ENCODE results near the gene SLC26A4. TPM values are rescaled to one million over a fixed set of nuclear protein-coding genes. Genes with fewer than 3 reads are reported as not detected.
A peak's percentile ranks its signal among the peaks of the same experiment; 100 is the strongest.
"Not testable (repeated sequence)": the region's sequence is repeated elsewhere in the genome, so short reads cannot be mapped to it uniquely, and the experiment has no call there.

The SLC26A4 gene
- total and polyA plus RNA-seq, 4 donors, result 0.77 to 1.3 (median 0.92) TPM

- no peak for DNase-seq (ENCODE audit: low read depth in 4 of 6, low spot score in 6 of 6)
- Histone ChIP-seq H3K4me3 (ENCODE audit: low read depth, low read length) (no peak overlapping the region), H3K36me3 (ENCODE audit: control insufficient read depth, insufficient read depth, low read length) (no peaks in the 10 kb centered on the region), H3K27me3 (ENCODE audit: control insufficient read depth, insufficient read depth, low read length) (no peaks in the 10 kb centered on the region), H3K27ac (ENCODE audit: low read depth, low read length) (no peak overlapping the region), H3K9me3 (ENCODE audit: control insufficient read depth, insufficient read depth, low read length) (no peaks in the 10 kb centered on the region), H3K4me1 (ENCODE audit: control insufficient read depth, insufficient read depth, low read length) (no peaks in the 10 kb centered on the region)
- 84% methylated on average over 5 of the region's 8 CpGs for WGBS (ENCODE audit: insufficient coverage)
Measured at GRCh38 chr7:107630342-107630741, 30.3 kb upstream of the SLC26A4 start.

GRCh38 chr7:107631588-107632491 is 28.8 kb upstream of the SLC26A4 start:
- Histone ChIP-seq H3K27ac (ENCODE audit: low read depth, low read length) (no peak overlapping the region), H3K27me3 (ENCODE audit: control insufficient read depth, insufficient read depth, low read length) (no peaks in the 10 kb centered on the region), H3K36me3 (ENCODE audit: control insufficient read depth, insufficient read depth, low read length) (no peaks in the 10 kb centered on the region), H3K4me3 (ENCODE audit: low read depth, low read length) (no peak overlapping the region), H3K9me3 (ENCODE audit: control insufficient read depth, insufficient read depth, low read length) (no peaks in the 10 kb centered on the region), H3K4me1 (ENCODE audit: control insufficient read depth, insufficient read depth, low read length) (no peaks in the 10 kb centered on the region)
- DNase-seq (ENCODE audit: low read depth in 4 of 6, low spot score in 6 of 6), result no peak
- 86% methylated on average over 12 of the region's 12 CpGs for WGBS (ENCODE audit: insufficient coverage)

GRCh38 chr7:107632492-107632865 is 28.1 kb upstream of the SLC26A4 start:
- no peak for DNase-seq (ENCODE audit: low read depth in 4 of 6, low spot score in 6 of 6)
- no peaks in the 10 kb centered on the region for H3K27me3 ChIP-seq (ENCODE audit: control insufficient read depth, insufficient read depth, low read length)
- no peak overlapping the region for H3K4me3 ChIP-seq (ENCODE audit: low read depth, low read length)
- H3K9me3 ChIP-seq (ENCODE audit: control insufficient read depth, insufficient read depth, low read length), result no peaks in the 10 kb centered on the region
- WGBS (ENCODE audit: insufficient coverage), result 89% methylated on average over 2 of the region's 2 CpGs
- no peak overlapping the region for H3K27ac ChIP-seq (ENCODE audit: low read depth, low read length)
- no peaks in the 10 kb centered on the region for H3K4me1 ChIP-seq (ENCODE audit: control insufficient read depth, insufficient read depth, low read length)
- no peaks in the 10 kb centered on the region for H3K36me3 ChIP-seq (ENCODE audit: control insufficient read depth, insufficient read depth, low read length)

GRCh38 chr7:107638594-107638993 is 22.0 kb upstream of the SLC26A4 start:
- H3K4me1 ChIP-seq (ENCODE audit: control insufficient read depth, insufficient read depth, low read length), result peaks cover 3% of the 10 kb centered on the region
- no peak overlapping the region for H3K27ac ChIP-seq (ENCODE audit: low read depth, low read length)
- no peak overlapping the region for H3K4me3 ChIP-seq (ENCODE audit: low read depth, low read length)
- H3K9me3 ChIP-seq (ENCODE audit: control insufficient read depth, insufficient read depth, low read length), result no peaks in the 10 kb centered on the region
- no peak for DNase-seq (ENCODE audit: low read depth in 4 of 6, low spot score in 6 of 6)
- H3K27me3 ChIP-seq (ENCODE audit: control insufficient read depth, insufficient read depth, low read length), result no peaks in the 10 kb centered on the region
- H3K36me3 ChIP-seq (ENCODE audit: control insufficient read depth, insufficient read depth, low read length), result no peaks in the 10 kb centered on the region
- WGBS (ENCODE audit: insufficient coverage), result 67% methylated on average over 1 of the region's 1 CpG

- not testable (repeated sequence) for H3K27ac ChIP-seq (ENCODE audit: low read depth, low read length); H3K4me1 ChIP-seq (ENCODE audit: control insufficient read depth, insufficient read depth, low read length); H3K36me3 ChIP-seq (ENCODE audit: control insufficient read depth, insufficient read depth, low read length); H3K27me3 ChIP-seq (ENCODE audit: control insufficient read depth, insufficient read depth, low read length); DNase-seq (ENCODE audit: low read depth in 4 of 6, low spot score in 6 of 6); H3K4me3 ChIP-seq (ENCODE audit: low read depth, low read length); H3K9me3 ChIP-seq (ENCODE audit: control insufficient read depth, insufficient read depth, low read length)
- 100% methylated on average over 1 of the region's 2 CpGs for WGBS (ENCODE audit: insufficient coverage)
Measured at GRCh38 chr7:107639070-107639469, 21.6 kb upstream of the SLC26A4 start.

- Histone ChIP-seq H3K4me3 (ENCODE audit: low read depth, low read length) (no peak overlapping the region), H3K27ac (ENCODE audit: low read depth, low read length) (no peak overlapping the region), H3K36me3 (ENCODE audit: control insufficient read depth, insufficient read depth, low read length) (no peaks in the 10 kb centered on the region), H3K4me1 (ENCODE audit: control insufficient read depth, insufficient read depth, low read length) (peaks cover 3% of the 10 kb centered on the region), H3K27me3 (ENCODE audit: control insufficient read depth, insufficient read depth, low read length) (no peaks in the 10 kb centered on the region), H3K9me3 (ENCODE audit: control insufficient read depth, insufficient read depth, low read length) (no peaks in the 10 kb centered on the region)
- WGBS (ENCODE audit: insufficient coverage), result no CpG with 5 or more reads among the region's 1 CpG
- DNase-seq (ENCODE audit: low read depth in 4 of 6, low spot score in 6 of 6), result peak in 1 of 6 donors; percentile 69
Measured at GRCh38 chr7:107641676-107642075, 19.0 kb upstream of the SLC26A4 start.

GRCh38 chr7:107642501-107642900 is 18.1 kb upstream of the SLC26A4 start:
- Histone ChIP-seq H3K36me3 (ENCODE audit: control insufficient read depth, insufficient read depth, low read length) (no peaks in the 10 kb centered on the region), H3K4me3 (ENCODE audit: low read depth, low read length) (no peak overlapping the region), H3K27me3 (ENCODE audit: control insufficient read depth, insufficient read depth, low read length) (no peaks in the 10 kb centered on the region), H3K4me1 (ENCODE audit: control insufficient read depth, insufficient read depth, low read length) (peaks cover 3% of the 10 kb centered on the region), H3K9me3 (ENCODE audit: control insufficient read depth, insufficient read depth, low read length) (no peaks in the 10 kb centered on the region), H3K27ac (ENCODE audit: low read depth, low read length) (no peak overlapping the region)
- DNase-seq (ENCODE audit: low read depth in 4 of 6, low spot score in 6 of 6), result no peak
- WGBS (ENCODE audit: insufficient coverage), result 84% methylated on average over 2 of the region's 4 CpGs

GRCh38 chr7:107643407-107643806 is 17.2 kb upstream of the SLC26A4 start:
- Histone ChIP-seq H3K27ac (ENCODE audit: low read depth, low read length) (no peak overlapping the region), H3K36me3 (ENCODE audit: control insufficient read depth, insufficient read depth, low read length) (no peaks in the 10 kb centered on the region), H3K4me1 (ENCODE audit: control insufficient read depth, insufficient read depth, low read length) (peaks cover 3% of the 10 kb centered on the region), H3K9me3 (ENCODE audit: control insufficient read depth, insufficient read depth, low read length) (no peaks in the 10 kb centered on the region), H3K27me3 (ENCODE audit: control insufficient read depth, insufficient read depth, low read length) (no peaks in the 10 kb centered on the region), H3K4me3 (ENCODE audit: low read depth, low read length) (no peak overlapping the region)
- DNase-seq (ENCODE audit: low read depth in 4 of 6, low spot score in 6 of 6), result no peak
- WGBS (ENCODE audit: insufficient coverage), result no CpG with 5 or more reads among the region's 1 CpG

- no peak overlapping the region for H3K27ac ChIP-seq (ENCODE audit: low read depth, low read length)
- H3K4me1 ChIP-seq (ENCODE audit: control insufficient read depth, insufficient read depth, low read length), result peaks cover under 1% of the 10 kb centered on the region
- H3K27me3 ChIP-seq (ENCODE audit: control insufficient read depth, insufficient read depth, low read length), result no peaks in the 10 kb centered on the region
- no peak overlapping the region for H3K4me3 ChIP-seq (ENCODE audit: low read depth, low read length)
- 80% methylated on average over 1 of the region's 1 CpG for WGBS (ENCODE audit: insufficient coverage)
- no peaks in the 10 kb centered on the region for H3K36me3 ChIP-seq (ENCODE audit: control insufficient read depth, insufficient read depth, low read length)
- H3K9me3 ChIP-seq (ENCODE audit: control insufficient read depth, insufficient read depth, low read length), result no peaks in the 10 kb centered on the region
- no peak for DNase-seq (ENCODE audit: low read depth in 4 of 6, low spot score in 6 of 6)
Measured at GRCh38 chr7:107643938-107644308, 16.7 kb upstream of the SLC26A4 start.

- Histone ChIP-seq H3K9me3 (ENCODE audit: control insufficient read depth, insufficient read depth, low read length) (no peaks in the 10 kb centered on the region), H3K27me3 (ENCODE audit: control insufficient read depth, insufficient read depth, low read length) (no peaks in the 10 kb centered on the region), H3K27ac (ENCODE audit: low read depth, low read length) (no peak overlapping the region), H3K4me1 (ENCODE audit: control insufficient read depth, insufficient read depth, low read length) (no peaks in the 10 kb centered on the region), H3K36me3 (ENCODE audit: control insufficient read depth, insufficient read depth, low read length) (no peaks in the 10 kb centered on the region), H3K4me3 (ENCODE audit: low read depth, low read length) (no peak overlapping the region)
- 84% methylated on average over 1 of the region's 9 CpGs for WGBS (ENCODE audit: insufficient coverage)
- DNase-seq (ENCODE audit: low read depth in 4 of 6, low spot score in 6 of 6), result peak in 1 of 6 donors; percentile 94
Measured at GRCh38 chr7:107644309-107644974, 16.2 kb upstream of the SLC26A4 start.
